Stimulated activated CD8-positive, alpha-beta memory T cell treated with anti-CD3 and anti-CD28 coated beads, Interleukin-12 subunit alpha, Interleukin-12 subunit beta, amount 100 ng/mL, for 24 hours (primary cell): Measurements from ENCODE around the gene ARMH1.
"Not testable (repeated sequence)": the region's sequence is repeated elsewhere in the genome, so short reads cannot be mapped to it uniquely, and the experiment has no call there.

Experiments
- DNase-seq: peaks from one replicate; pipeline ENCODE4 v3.0.0-alpha.2; 2020; ENCODE audit errors: extremely low read depth

The ARMH1 gene

GRCh38 chr1:44723064-44723463 lies 48.5 kb downstream of the ARMH1 start:
- no peak for DNase-seq

GRCh38 chr1:44723496-44724295 lies 49.2 kb downstream of the ARMH1 start:
- no peak for DNase-seq

GRCh38 chr1:44724296-44724954 lies 49.9 kb downstream of the ARMH1 start:
- DNase-seq: no peak

- DNase-seq: no peak
Observed at GRCh38 chr1:44724955-44725698, 50.6 kb downstream of the ARMH1 start.

- peak; percentile 88 for DNase-seq
Observed at GRCh38 chr1:44730741-44731512, 56.4 kb downstream of the ARMH1 start, which contains the start of gene RNU5D-1. Gene RNU5D-1, minus strand, starts transcription at chr1:44731170.

GRCh38 chr1:44733365-44733764 lies 58.9 kb downstream of the ARMH1 start:
- DNase-seq: no peak

- DNase-seq: no peak
Observed at GRCh38 chr1:44733784-44734183, 59.3 kb downstream of the ARMH1 start.

GRCh38 chr1:44735992-44736391 lies 61.5 kb downstream of the ARMH1 start:
- DNase-seq: no peak

- not testable (repeated sequence) for DNase-seq
Observed at GRCh38 chr1:44738953-44739306, 64.4 kb downstream of the ARMH1 start.

- peak; percentile 93 for DNase-seq
Observed at GRCh38 chr1:44739307-44740178, 65.0 kb downstream of the ARMH1 start, which contains the start of gene KIF2C. Gene KIF2C, plus strand, starts transcription at chr1:44739837. Its CDS starts 96 bp downstream, at chr1:44739933.

GRCh38 chr1:44740179-44740617 lies 65.7 kb downstream of the ARMH1 start:
- DNase-seq: no peak

- DNase-seq: no peak
Observed at GRCh38 chr1:44743211-44743610, 68.7 kb downstream of the ARMH1 start.

- no peak for DNase-seq
Observed at GRCh38 chr1:44747878-44748277, 73.4 kb downstream of the ARMH1 start.

GRCh38 chr1:44757420-44757819 lies 82.9 kb downstream of the ARMH1 start:
- no peak for DNase-seq

GRCh38 chr1:44759077-44759476 lies 84.6 kb downstream of the ARMH1 start:
- no peak for DNase-seq

- no peak for DNase-seq
Observed at GRCh38 chr1:44760876-44761275, 86.4 kb downstream of the ARMH1 start.

GRCh38 chr1:44766421-44766820 lies 91.9 kb downstream of the ARMH1 start:
- not testable (repeated sequence) for DNase-seq
